Caco-2 (cell line): ENCODE data around the gene ELP2. TPM values are rescaled to one million over a fixed set of nuclear protein-coding genes. Genes with fewer than 3 reads are reported as not detected.

Experiments used
- BruUV-seq: library from RNA; stranded (reverse); fragments of 400-500 nt; replicated peaks from 2 replicates; lab custom pipeline; 2021; lab: Mats Ljungman, UMichigan
- CTCF ChIA-PET: fragments of 300-600 bp; sonication (Branson Sonifier 250); formaldehyde crosslinking; loops from one replicate; lab custom pipeline; 2022; ENCODE audit warnings: antibody characterized with exemption; lab: Charles Lee
- POLR2A ChIA-PET: fragments of 300-600 bp; sonication (Branson Sonifier 250); formaldehyde crosslinking; loops from one replicate; lab custom pipeline; 2022; ENCODE audit warnings: antibody characterized with exemption; lab: Charles Lee
- DNase-seq, 2 experiments: peaks; one replicate each; pipeline versions ENCODE4 v3.0.0 to v3.0.0-alpha.2; 2020 to 2022
- H3K27me3 ChIP-seq: replicated peaks from 2 replicates; pipeline ENCODE4 v1.6.0; 2011; ENCODE audit warnings: low read length; ENCODE audit not compliant: control insufficient read depth, insufficient read depth
- H3K36me3 ChIP-seq: 2 replicates; pipeline ENCODE4 v1.5.1; 2011; ENCODE audit warnings: low read length; ENCODE audit not compliant: control insufficient read depth, insufficient read depth
- H3K4me1 ChIP-seq: fragments of 250-450 bp; sonication (Bioruptor Pico); 2 replicates; pipeline ENCODE4 v1.5.1; 2020; ENCODE audit warnings: mild to moderate bottlenecking
- H3K4me3 ChIP-seq: 2 replicates; pipeline ENCODE4 v1.5.1; 2011; ENCODE audit warnings: low read depth, mild to moderate bottlenecking, control low read depth, low read length
- H3K9me3 ChIP-seq: fragments of 250-450 bp; sonication (Bioruptor Pico); 2 replicates; pipeline ENCODE4 v1.5.1; 2020; ENCODE audit warnings: mild to moderate bottlenecking, moderate library complexity
- H3K27ac Mint-ChIP-seq: one replicate; pipeline ENCODE4 v1.8.0; 2022; ENCODE audit warnings: mixed read lengths; ENCODE audit not compliant: unreplicated experiment
- H3K27me3 Mint-ChIP-seq: one replicate; pipeline ENCODE4 v1.8.0; 2022; ENCODE audit warnings: mixed read lengths; ENCODE audit not compliant: insufficient read depth, unreplicated experiment
- H3K36me3 Mint-ChIP-seq: one replicate; pipeline ENCODE4 v1.8.0; 2022; ENCODE audit warnings: mild to moderate bottlenecking, mixed read lengths; ENCODE audit not compliant: insufficient read depth, unreplicated experiment
- H3K4me1 Mint-ChIP-seq: one replicate; pipeline ENCODE4 v1.8.0; 2022; ENCODE audit warnings: low read depth, mixed read lengths; ENCODE audit not compliant: unreplicated experiment
- H3K4me3 Mint-ChIP-seq: one replicate; pipeline ENCODE4 v1.8.0; 2022; ENCODE audit warnings: mild to moderate bottlenecking, moderate library complexity, mixed read lengths; ENCODE audit not compliant: unreplicated experiment
- H3K9me3 Mint-ChIP-seq: one replicate; pipeline ENCODE4 v1.8.0; 2022; ENCODE audit warnings: mixed read lengths; ENCODE audit not compliant: unreplicated experiment
- CTCF ChIP-seq, 2 experiments: fragments of 200-600 bp in 1 of 2; IDR thresholded peaks; 1 replicate in 1 of 2; 2 replicates in 1 of 2; pipeline versions ENCODE4 v1.5.1 to v1.8.0; 2011 to 2022; ENCODE audit warnings: antibody characterized with exemption in 1 of 2, control low read depth in 1 of 2, inconsistent platforms in 1 of 2, low read depth in 1 of 2, low read length in 1 of 2, mild to moderate bottlenecking in 1 of 2, moderate library complexity in 1 of 2; ENCODE audit not compliant: insufficient read depth in 1 of 2, severe bottlenecking in 1 of 2, unreplicated experiment in 1 of 2
- intact Hi-C: fragments of 100-400 bp; cut with micrococcal nuclease; formaldehyde crosslinking; loops from one replicate; pipeline ENCODE4 v1.10.0; 2022; ENCODE audit not compliant: unreplicated experiment
- total RNA-seq: library from RNA; stranded (reverse); gene quantifications from 2 replicates; pipeline ENCODE4 v1.2.3, GENCODE V29; 2022

The ELP2 gene
- total RNA-seq, 1 experiment from 2014 or later: 45.9 TPM

- Mint-ChIP-seq H3K9me3 (no peaks in the 10 kb centered on the region), H3K27me3 (no peaks in the 10 kb centered on the region), H3K4me3 (peak within 1 kb of the TSS; percentile 65), H3K27ac (peak within 1 kb of the TSS; percentile 45), H3K4me1 (peaks cover 10% of the 10 kb centered on the region), H3K36me3 (no peaks in the 10 kb centered on the region)
- ChIA-PET POLR2A (no interaction called here), CTCF (no interaction called here)
- Histone ChIP-seq H3K4me3 (peak within 1 kb of the TSS; percentile 69), H3K36me3 (no peaks in the 10 kb centered on the region), H3K9me3 (no peaks in the 10 kb centered on the region), H3K27me3 (no peaks in the 10 kb centered on the region), H3K4me1 (0 out of 2 replicates have a peak, but pooled peaks cover 5% of the 10 kb centered on the region)
- TF ChIP-seq CTCF (IDR thresholded peaks at IDR 0.05; ENCODE audit: insufficient read depth in 1 of 2, low read depth in 1 of 2, low read length in 1 of 2, severe bottlenecking in 1 of 2, unreplicated experiment in 1 of 2): no peak
- peak; percentile 78 to 85 for DNase-seq
- intact Hi-C loops: loop anchor here (5.0 kb wide), 2 partner anchors 60 to 95 kb away; partner anchors contain the start of genes ELP2 and SLC39A6
- BruUV-seq: no TSS peak
These were observed 57.6 kb downstream of the ELP2 start, which contains the start of gene MOCOS for GRCh38 chr18:36187193-36187825. TSS of gene MOCOS (plus strand) at chr18:36187497. CDS start at chr18:36187540, 43 bp downstream.

GRCh38 chr18:36187826-36188721, 58.4 kb downstream of the ELP2 start:
- no peak for TF ChIP-seq CTCF (IDR thresholded peaks at IDR 0.05; ENCODE audit: insufficient read depth in 1 of 2, low read depth in 1 of 2, low read length in 1 of 2, severe bottlenecking in 1 of 2, unreplicated experiment in 1 of 2)
- Mint-ChIP-seq H3K27ac (peak overlapping the region; percentile 45), H3K27me3 (no peaks in the 10 kb centered on the region), H3K9me3 (no peaks in the 10 kb centered on the region), H3K36me3 (no peaks in the 10 kb centered on the region), H3K4me3 (peak overlapping the region; percentile 65), H3K4me1 (peaks cover 10% of the 10 kb centered on the region)
- Histone ChIP-seq H3K27me3 (no peaks in the 10 kb centered on the region), H3K36me3 (no peaks in the 10 kb centered on the region), H3K4me3 (peak overlapping the region; percentile 69), H3K9me3 (no peaks in the 10 kb centered on the region), H3K4me1 (0 out of 2 replicates have a peak, but pooled peaks cover 5% of the 10 kb centered on the region)
- POLR2A ChIA-PET: no interaction called here
- CTCF ChIA-PET: no interaction called here
- intact Hi-C loops: loop anchor here (5.0 kb wide), 2 partner anchors 61 to 94 kb away; partner anchors contain the start of genes ELP2 and SLC39A6
- BruUV-seq: no TSS peak
- DNase-seq: no peak

GRCh38 chr18:36188916-36189315, 59.2 kb downstream of the ELP2 start:
- Mint-ChIP-seq H3K4me3 (peak overlapping the region; percentile 65), H3K36me3 (no peaks in the 10 kb centered on the region), H3K9me3 (no peaks in the 10 kb centered on the region), H3K4me1 (peaks cover 10% of the 10 kb centered on the region), H3K27me3 (no peaks in the 10 kb centered on the region), H3K27ac (no peak overlapping the region)
- ChIA-PET POLR2A (no interaction called here), CTCF (no interaction called here)
- BruUV-seq: TSS peak; percentile 33
- no peak for DNase-seq
- no peak overlapping the region for H3K4me3 ChIP-seq
- H3K4me1 ChIP-seq: 0 out of 2 replicates have a peak, but pooled peaks cover 5% of the 10 kb centered on the region
- TF ChIP-seq CTCF (IDR thresholded peaks at IDR 0.05; ENCODE audit: insufficient read depth in 1 of 2, low read depth in 1 of 2, low read length in 1 of 2, severe bottlenecking in 1 of 2, unreplicated experiment in 1 of 2): no peak
- no peaks in the 10 kb centered on the region for H3K36me3 ChIP-seq
- no peaks in the 10 kb centered on the region for H3K27me3 ChIP-seq
- intact Hi-C loops: loop anchor here (5.0 kb wide), 2 partner anchors 62 to 93 kb away; partner anchors contain the start of genes ELP2 and SLC39A6
- no peaks in the 10 kb centered on the region for H3K9me3 ChIP-seq
